Measurements from ENCODE around the gene CFL1. TPM values are rescaled to one million over a fixed set of nuclear protein-coding genes. Genes with fewer than 3 reads are reported as not detected.

Gene CFL1
- total and polyA plus RNA-seq, 7 donors, result 428 to 2,165 (median 506) TPM

- Histone ChIP-seq H3K4me1 (peaks cover 0 to 53% (median 42%) of the 10 kb centered on the region in 4 donors), H3K9me3 (no peaks in the 10 kb centered on the region), H3K27ac (peak overlapping the region in 1 of 4 donors; percentile 22), H3K4me3 (no peak overlapping the region), H3K36me3 (peaks cover 23 to 88% (median 59%) of the 10 kb centered on the region in 4 donors), H3K27me3 (no peaks in the 10 kb centered on the region)
- WGBS, 2 donors, result 92% methylated on average over 21 of the region's 21 CpGs
- DNase-seq, result peak; percentile 67
- TF ChIP-seq CTCF (IDR thresholded peaks at IDR 0.05), result no peak
- TF ChIP-seq POLR2AphosphoS5 (IDR thresholded peaks at IDR 0.05), result no peak
- TF ChIP-seq POLR2A (IDR thresholded peaks at IDR 0.05), result no peak
- TF ChIP-seq EP300 (IDR thresholded peaks at IDR 0.05), result no peak
- intact Hi-C loops (cut with DNase I), result no loop called here
Observed at GRCh38 chr11:65866509-65867283, 8.7 kb upstream of the CFL1 start.

DNA sequence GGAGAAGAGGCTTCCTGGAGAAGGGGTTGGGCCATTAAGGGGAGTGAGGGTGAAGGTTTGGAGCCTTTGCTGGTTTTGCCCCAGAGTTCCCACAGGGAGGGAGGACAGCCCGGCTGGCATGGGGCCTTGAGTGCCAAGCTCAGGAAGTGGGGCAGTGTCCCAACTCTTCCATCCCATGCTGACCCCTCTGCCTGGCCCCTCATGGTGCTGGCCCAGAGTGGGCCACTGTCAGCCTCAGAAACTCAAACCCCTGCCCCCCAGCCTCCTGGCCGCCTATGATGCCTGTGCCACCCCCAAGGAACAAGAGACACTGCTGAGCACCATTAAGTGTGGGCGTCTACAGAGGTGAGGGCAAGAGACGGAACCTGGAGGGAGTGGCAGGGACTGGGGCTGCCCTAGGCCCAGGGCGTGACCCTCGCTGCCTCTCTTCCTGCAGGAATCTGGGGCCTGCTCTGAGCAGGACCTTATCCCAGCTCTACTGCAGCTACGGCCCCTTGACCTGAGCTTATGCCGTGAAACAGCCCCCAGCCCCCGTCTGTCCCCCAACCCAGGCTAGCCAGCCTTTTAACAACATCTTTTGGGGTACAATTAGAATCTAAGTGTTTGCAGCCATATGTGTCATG is 7.7 kb upstream of the CFL1 start:
- 83 to 89% methylated on average over 9 of the region's 9 CpGs for WGBS, 2 donors
- no peak for DNase-seq
- H3K4me1 ChIP-seq, result peaks cover 0 to 53% (median 40%) of the 10 kb centered on the region in 4 donors
- intact Hi-C loops (cut with DNase I), result no loop called here
- H3K27me3 ChIP-seq, result no peaks in the 10 kb centered on the region
- H3K36me3 ChIP-seq, result peaks cover 23 to 88% (median 60%) of the 10 kb centered on the region in 4 donors
- no peaks in the 10 kb centered on the region for H3K9me3 ChIP-seq
- no peak overlapping the region for H3K27ac ChIP-seq
- TF ChIP-seq CTCF (IDR thresholded peaks at IDR 0.05) (no peak), EP300 (IDR thresholded peaks at IDR 0.05) (no peak), POLR2AphosphoS5 (IDR thresholded peaks at IDR 0.05) (no peak), POLR2A (IDR thresholded peaks at IDR 0.05) (no peak)
- H3K4me3 ChIP-seq, result no peak overlapping the region

DNA sequence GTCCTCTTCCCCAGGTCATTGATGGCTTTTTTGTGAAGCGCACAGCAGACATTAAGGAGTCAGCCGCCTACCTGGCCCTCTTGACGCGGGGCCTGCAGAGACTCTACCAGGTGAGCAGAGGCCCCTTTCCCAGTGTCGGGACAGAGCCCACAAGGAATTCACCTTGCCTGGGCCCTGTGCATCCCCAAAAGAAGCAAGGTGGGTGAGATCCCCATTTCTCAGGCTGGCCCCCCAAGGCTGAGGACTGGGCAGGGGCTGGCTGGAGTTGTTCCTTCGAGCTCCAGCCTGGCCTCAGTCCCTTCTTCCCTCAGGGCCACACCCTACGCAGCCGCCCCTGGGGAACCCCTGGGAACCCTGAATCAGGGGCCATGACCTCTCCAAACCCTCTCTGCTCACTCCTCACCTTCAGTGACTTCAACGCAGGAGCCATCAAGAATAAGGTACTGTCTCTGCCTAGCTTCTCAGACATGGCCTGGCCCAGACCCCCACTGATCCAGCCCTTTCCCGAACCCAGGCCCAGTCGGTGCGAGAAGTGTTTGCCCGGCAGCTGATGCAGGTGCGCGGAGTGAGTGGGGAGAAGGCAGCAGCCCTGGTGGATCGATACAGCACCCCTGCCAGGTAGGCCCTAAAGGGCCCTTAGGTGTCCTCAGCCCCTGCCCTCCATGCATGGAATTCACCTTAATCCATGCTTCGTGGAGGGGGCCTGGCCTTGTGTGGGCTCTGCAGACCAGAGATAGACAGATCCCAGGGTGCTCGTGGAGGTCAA is 6.9 kb upstream of the CFL1 start:
- Histone ChIP-seq H3K9me3 (no peaks in the 10 kb centered on the region), H3K4me1 (peaks cover 0 to 46% (median 35%) of the 10 kb centered on the region in 4 donors), H3K4me3 (no peak overlapping the region), H3K27me3 (no peaks in the 10 kb centered on the region), H3K27ac (peak overlapping the region in 1 of 4 donors; percentile 99), H3K36me3 (peaks cover 23 to 83% (median 60%) of the 10 kb centered on the region in 4 donors)
- no peak for DNase-seq
- WGBS, 2 donors, result 88 to 91% methylated on average over 18 of the region's 18 CpGs
- TF ChIP-seq EP300 (IDR thresholded peaks at IDR 0.05) (no peak), CTCF (IDR thresholded peaks at IDR 0.05) (no peak)
- intact Hi-C loops (cut with DNase I), result no loop called here

DNA sequence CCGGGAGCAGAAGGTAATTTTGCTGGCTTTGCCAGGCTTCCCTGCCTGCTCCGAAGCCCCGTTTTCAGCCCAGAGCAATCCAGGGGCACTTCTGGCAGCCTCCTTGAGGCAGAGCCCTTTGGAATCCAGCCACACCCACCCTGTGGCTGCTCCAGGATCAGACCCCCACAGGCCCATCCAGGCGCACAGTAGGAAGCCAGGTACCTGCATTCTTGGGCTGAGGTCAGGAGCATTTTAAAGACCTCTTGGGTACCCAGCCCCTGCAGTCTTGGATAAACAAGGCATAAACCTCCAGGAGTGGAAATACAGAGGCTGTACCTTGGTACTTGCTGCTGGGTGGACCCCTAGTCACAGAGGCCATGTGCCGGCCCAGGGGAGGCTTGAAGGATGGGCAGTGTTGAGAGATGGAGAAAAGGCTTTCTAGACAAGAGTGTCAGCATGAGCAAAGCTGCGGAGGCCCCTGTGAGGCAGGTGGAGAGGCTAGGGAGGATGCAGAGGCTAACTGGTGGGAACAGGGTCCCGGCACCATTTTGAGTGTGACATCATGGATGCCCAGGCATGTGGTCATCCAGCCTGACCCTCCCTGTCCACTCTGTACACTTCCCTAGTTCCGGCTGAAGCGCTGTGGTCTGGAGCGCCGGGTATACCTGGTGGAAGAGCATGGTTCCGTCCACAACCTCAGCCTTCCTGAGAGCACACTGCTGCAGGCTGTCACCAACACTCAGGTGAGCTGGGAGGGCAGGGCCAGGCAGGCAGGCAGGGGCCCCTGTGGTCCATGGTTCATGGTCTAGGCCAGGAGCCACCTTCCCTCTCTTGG is 6.1 kb upstream of the CFL1 start:
- TF ChIP-seq POLR2AphosphoS5 (IDR thresholded peaks at IDR 0.05) (peak in 1 of 4 donors; percentile 5), EP300 (IDR thresholded peaks at IDR 0.05) (no peak)
- Histone ChIP-seq H3K4me3 (no peak overlapping the region), H3K36me3 (peaks cover 23 to 75% (median 56%) of the 10 kb centered on the region in 4 donors), H3K4me1 (peaks cover 0 to 49% (median 35%) of the 10 kb centered on the region in 4 donors), H3K9me3 (no peaks in the 10 kb centered on the region), H3K27me3 (no peaks in the 10 kb centered on the region), H3K27ac (peak overlapping the region in 3 of 4 donors; percentile 89 to 99 (median 92))
- WGBS, 2 donors, result 85 to 90% methylated on average over 12 of the region's 12 CpGs
- no peak for DNase-seq
- intact Hi-C loops (cut with DNase I), result no loop called here

All from sigmoid colon (tissue), 7 donors.